GM12878 (cell line): ENCODE results near the gene PHACTR1. TPM values are rescaled to one million over a fixed set of nuclear protein-coding genes. Genes with fewer than 3 reads are reported as not detected.
"Not testable (repeated sequence)": the region's sequence is repeated elsewhere in the genome, so short reads cannot be mapped to it uniquely, and the experiment has no call there.

ENCODE experiments used
- ATAC-seq: fragments of 200-7000 bp; cut with Tn5 transposase; 3 replicates; pipeline ENCODE4 v1.9.1; 2020; ENCODE audit warnings: mild to moderate bottlenecking, moderate library complexity
- BruUV-seq: library from RNA; stranded (reverse); fragments of 400-500 nt; replicated peaks from 2 replicates; lab custom pipeline; 2021; lab: Mats Ljungman, UMichigan
- CTCF ChIA-PET: fragments of 300-600 bp; sonication (Branson Sonifier 250); formaldehyde crosslinking; extraction: SDS; loops from one replicate; lab custom pipeline; 2021; ENCODE audit warnings: inconsistent platforms; lab: Yijun Ruan, JAX
- POLR2A ChIA-PET: fragments of 350-600 bp; formaldehyde crosslinking; extraction: SDS; loops from one replicate; lab custom pipeline; 2021; ENCODE audit warnings: inconsistent platforms; lab: Charles Lee
- RAD21 ChIA-PET: fragments of 300-600 bp; sonication (Branson Sonifier 250); formaldehyde crosslinking; loops from one replicate; lab custom pipeline; 2023; ENCODE audit warnings: antibody characterized with exemption; ENCODE audit not compliant: unreplicated experiment; lab: Charles Lee
- SMC1A ChIA-PET: fragments of 300-600 bp; sonication (Branson Sonifier 250); formaldehyde crosslinking; loops from one replicate; lab custom pipeline; 2023; ENCODE audit not compliant: unreplicated experiment, uncharacterized antibody; lab: Charles Lee
- DNase-seq: peaks from one replicate; pipeline ENCODE4 v3.0.0-alpha.2; 2011; ENCODE audit warnings: low read depth, low spot score
- FAIRE-seq: peaks from 3 replicates; lab custom pipeline; 2011; peaks lifted over from hg19 to GRCh38; lab: Jason Lieb, UNC
- H2AFZ ChIP-seq: 2 replicates; pipeline ENCODE4 v1.6.0; 2011; ENCODE audit warnings: low read depth, low read length, control low read depth; ENCODE audit not compliant: control insufficient read depth
- H3K27ac ChIP-seq: 2 replicates; pipeline ENCODE4 v1.5.1; 2011; ENCODE audit warnings: control low read depth; ENCODE audit not compliant: control insufficient read depth, insufficient read depth
- H3K27me3 ChIP-seq, 2 experiments: replicated peaks in 1 of 2; 2 replicates each; pipeline versions ENCODE4 v1.6.0 to v1.6.1; 2011; ENCODE audit warnings: low read length in 1 of 2; ENCODE audit not compliant: control insufficient read depth in 2 of 2, insufficient read depth in 2 of 2
- H3K36me3 ChIP-seq, 2 experiments: 2 replicates each; pipeline ENCODE4 v1.5.1; 2011; ENCODE audit warnings: low read length in 1 of 2; ENCODE audit not compliant: control insufficient read depth in 2 of 2, insufficient read depth in 2 of 2
- H3K4me1 ChIP-seq: 2 replicates; pipeline ENCODE4 v1.6.1; 2011; ENCODE audit warnings: mild to moderate bottlenecking, low read length, moderate library complexity, mixed read lengths; ENCODE audit not compliant: control insufficient read depth, insufficient read depth
- H3K4me2 ChIP-seq: 2 replicates; pipeline ENCODE4 v1.6.0; 2011; ENCODE audit warnings: control low read depth; ENCODE audit not compliant: control insufficient read depth, insufficient read depth
- H3K4me3 ChIP-seq: fragments of 200-600 bp; sonication (generic); 2 replicates; pipeline ENCODE4 v1.5.1; 2016
- H3K79me2 ChIP-seq: 2 replicates; pipeline ENCODE4 v1.6.0; 2011; ENCODE audit warnings: low read length; ENCODE audit not compliant: control insufficient read depth, insufficient read depth
- H3K9ac ChIP-seq: 2 replicates; pipeline ENCODE4 v1.8.0; 2011; ENCODE audit warnings: low read length, control low read depth, mixed read lengths; ENCODE audit not compliant: control insufficient read depth, insufficient read depth
- H3K9me3 ChIP-seq: replicated peaks from 3 replicates; pipeline ENCODE4 v1.5.1; 2011; ENCODE audit warnings: mild to moderate bottlenecking, low read length; ENCODE audit not compliant: control insufficient read depth, insufficient read depth
- H4K20me1 ChIP-seq: 2 replicates; pipeline ENCODE4 v1.6.0; 2011; ENCODE audit not compliant: control insufficient read depth, insufficient read depth
- GATAD2B ChIP-seq: fragments of 450-650 bp; conservative IDR thresholded peaks from 2 replicates; pipeline ENCODE4 v1.6.1; 2017; ENCODE audit warnings: low read depth, mild to moderate bottlenecking, moderate library complexity
- HCFC1 ChIP-seq: fragments of 150-350 bp; IDR thresholded peaks from 2 replicates; pipeline ENCODE4 v1.6.1; 2014; ENCODE audit warnings: low read length
- TARDBP ChIP-seq: IDR thresholded peaks from 2 replicates; pipeline ENCODE4 v1.6.1; 2016; ENCODE audit warnings: borderline replicate concordance
- WGBS: methylation state at CpG from one replicate; pipeline ENCODE4 v1.1.6; 2016; ENCODE audit warnings: low lambda C conversion rate; ENCODE audit not compliant: insufficient replicate concordance, insufficient coverage; ENCODE audit errors: missing lambda C conversion rate; 5-methylcytosine and 5-hydroxymethylcytosine counted together
- in situ Hi-C: fragments of 300-500 bp; cut with MboI; formaldehyde crosslinking; loops from 9 replicates; pipeline ENCODE4 v1.14.3; 2018; ENCODE audit warnings: mixed read lengths
- intact Hi-C: fragments of 100-400 bp; cut with micrococcal nuclease; formaldehyde crosslinking; loops from one replicate; pipeline ENCODE4 v1.14.2; 2022; ENCODE audit not compliant: unreplicated experiment
- polyA plus RNA-seq, 11 experiments: library from polyadenylated mRNA; depleted of rRNA in 4 of 11; unstranded in 6 of 11; stranded (reverse) in 5 of 11; fragments of >200 nt; fragmentation: Nextera tagmentation in 4 of 11; fragmentation: Illumina TruSeq in 1 of 11; extraction: Ambion mirVana in 4 of 11; extraction: Trizol in 1 of 11; gene quantifications; 1 replicate in 1 of 11; 2 replicates in 10 of 11; pipeline versions ENCODE4 v1.2.1 to v1.2.3, GENCODE V29; 2011 to 2016; ENCODE audit warnings: inconsistent platforms in 2 of 11, missing spikeins in 2 of 11, low read depth in 1 of 11
- total RNA-seq, 4 experiments: library from RNA; depleted of rRNA in 3 of 4; stranded (reverse); fragments of >200 nt in 3 of 4; fragmentation: Illumina TruSeq in 1 of 4; extraction: Trizol in 1 of 4; gene quantifications; 2 replicates each; pipeline versions ENCODE4 v1.2.1 to v1.2.3, GENCODE V29; 2013 to 2021
- TF ChIP-seq, protein P1 (sequence below): fragments of 450-650 bp; IDR thresholded peaks from 2 replicates; pipeline ENCODE4 v1.6.1; 2017; ENCODE audit warnings: borderline replicate concordance
- TF ChIP-seq, protein P2 (sequence below): IDR thresholded peaks from 2 replicates; pipeline ENCODE4 v1.6.1; 2012; ENCODE audit warnings: low read depth, low read length, improper control_type of control experiment
- TF ChIP-seq, protein P3 (sequence below): IDR thresholded peaks from 2 replicates; pipeline ENCODE4 v1.6.1; 2012; ENCODE audit warnings: improper control_type of control experiment, low read depth, low read length; ENCODE audit not compliant: insufficient replicate concordance

The PHACTR1 gene
- total and polyA plus RNA-seq, 10 of the 15 experiments (the other 5 are each of a cell fraction or from before 2014, with no cell fraction given) = 34.2 to 94.6 (median 62.3) TPM

DNA sequence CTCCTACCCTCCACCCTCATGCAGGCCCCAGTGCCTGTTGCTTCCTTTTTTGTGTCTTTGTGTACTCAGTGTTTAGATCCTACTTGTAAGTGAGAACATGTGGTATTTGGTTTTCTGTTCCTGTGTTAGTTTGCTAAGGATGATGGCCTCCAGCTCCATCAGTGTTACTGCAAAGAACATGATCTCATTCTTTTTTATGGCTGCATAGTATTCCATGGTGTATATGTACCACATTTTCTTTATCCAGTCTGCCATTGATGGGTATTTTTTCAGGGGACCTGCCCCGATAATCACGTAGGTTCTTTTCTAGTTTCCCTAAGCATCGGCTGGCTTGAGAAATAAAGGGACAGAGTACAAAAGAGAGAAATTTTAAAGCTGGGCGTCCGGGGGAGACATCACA is 527.2 kb downstream of the PHACTR1 start:
- FAIRE-seq, intact Hi-C loops: not testable (repeated sequence)
- CTCF ChIA-PET = interaction anchor here (1.3 to 1.5 kb wide), 3 partner anchors 8 to 16 kb away, joined by 3 to 6 read pairs (median 5); no protein-coding TSS in a partner anchor

DNA sequence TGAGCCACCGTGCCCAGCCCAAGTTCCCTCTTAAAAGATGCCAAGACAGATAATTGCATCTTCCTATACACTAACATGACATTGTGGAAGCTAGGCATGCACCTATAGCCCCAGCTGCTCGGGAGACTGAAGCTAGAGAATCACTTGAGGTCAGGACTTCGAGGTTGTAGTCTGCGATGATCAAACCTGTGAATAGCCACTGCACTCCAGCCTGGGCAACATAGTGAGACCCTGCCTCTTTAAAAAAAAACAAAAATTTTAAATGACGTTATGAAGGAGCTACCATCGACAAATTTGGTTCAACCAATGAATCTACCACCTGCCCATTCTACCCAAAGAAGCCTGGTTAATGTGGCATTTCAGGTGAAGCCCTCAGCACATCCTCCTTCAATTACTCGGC is 531.1 kb downstream of the PHACTR1 start:
- Histone ChIP-seq H4K20me1 (no peaks in the 10 kb centered on the region), H3K4me3 (no peak overlapping the region), H2AFZ (no peak overlapping the region), H3K27ac (no peak overlapping the region)
- FAIRE-seq = no peak
- ChIA-PET POLR2A (no interaction called here), CTCF (no interaction called here)
- TF ChIP-seq, protein P1, sequence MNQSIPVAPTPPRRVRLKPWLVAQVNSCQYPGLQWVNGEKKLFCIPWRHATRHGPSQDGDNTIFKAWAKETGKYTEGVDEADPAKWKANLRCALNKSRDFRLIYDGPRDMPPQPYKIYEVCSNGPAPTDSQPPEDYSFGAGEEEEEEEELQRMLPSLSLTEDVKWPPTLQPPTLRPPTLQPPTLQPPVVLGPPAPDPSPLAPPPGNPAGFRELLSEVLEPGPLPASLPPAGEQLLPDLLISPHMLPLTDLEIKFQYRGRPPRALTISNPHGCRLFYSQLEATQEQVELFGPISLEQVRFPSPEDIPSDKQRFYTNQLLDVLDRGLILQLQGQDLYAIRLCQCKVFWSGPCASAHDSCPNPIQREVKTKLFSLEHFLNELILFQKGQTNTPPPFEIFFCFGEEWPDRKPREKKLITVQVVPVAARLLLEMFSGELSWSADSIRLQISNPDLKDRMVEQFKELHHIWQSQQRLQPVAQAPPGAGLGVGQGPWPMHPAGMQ = no peak
- TF ChIP-seq GATAD2B (no peak), HCFC1 (no peak), TARDBP (no peak)
- TF ChIP-seq, protein P2, sequence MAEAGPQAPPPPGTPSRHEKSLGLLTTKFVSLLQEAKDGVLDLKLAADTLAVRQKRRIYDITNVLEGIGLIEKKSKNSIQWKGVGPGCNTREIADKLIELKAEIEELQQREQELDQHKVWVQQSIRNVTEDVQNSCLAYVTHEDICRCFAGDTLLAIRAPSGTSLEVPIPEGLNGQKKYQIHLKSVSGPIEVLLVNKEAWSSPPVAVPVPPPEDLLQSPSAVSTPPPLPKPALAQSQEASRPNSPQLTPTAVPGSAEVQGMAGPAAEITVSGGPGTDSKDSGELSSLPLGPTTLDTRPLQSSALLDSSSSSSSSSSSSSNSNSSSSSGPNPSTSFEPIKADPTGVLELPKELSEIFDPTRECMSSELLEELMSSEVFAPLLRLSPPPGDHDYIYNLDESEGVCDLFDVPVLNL = no peak
- TF ChIP-seq, protein P3, sequence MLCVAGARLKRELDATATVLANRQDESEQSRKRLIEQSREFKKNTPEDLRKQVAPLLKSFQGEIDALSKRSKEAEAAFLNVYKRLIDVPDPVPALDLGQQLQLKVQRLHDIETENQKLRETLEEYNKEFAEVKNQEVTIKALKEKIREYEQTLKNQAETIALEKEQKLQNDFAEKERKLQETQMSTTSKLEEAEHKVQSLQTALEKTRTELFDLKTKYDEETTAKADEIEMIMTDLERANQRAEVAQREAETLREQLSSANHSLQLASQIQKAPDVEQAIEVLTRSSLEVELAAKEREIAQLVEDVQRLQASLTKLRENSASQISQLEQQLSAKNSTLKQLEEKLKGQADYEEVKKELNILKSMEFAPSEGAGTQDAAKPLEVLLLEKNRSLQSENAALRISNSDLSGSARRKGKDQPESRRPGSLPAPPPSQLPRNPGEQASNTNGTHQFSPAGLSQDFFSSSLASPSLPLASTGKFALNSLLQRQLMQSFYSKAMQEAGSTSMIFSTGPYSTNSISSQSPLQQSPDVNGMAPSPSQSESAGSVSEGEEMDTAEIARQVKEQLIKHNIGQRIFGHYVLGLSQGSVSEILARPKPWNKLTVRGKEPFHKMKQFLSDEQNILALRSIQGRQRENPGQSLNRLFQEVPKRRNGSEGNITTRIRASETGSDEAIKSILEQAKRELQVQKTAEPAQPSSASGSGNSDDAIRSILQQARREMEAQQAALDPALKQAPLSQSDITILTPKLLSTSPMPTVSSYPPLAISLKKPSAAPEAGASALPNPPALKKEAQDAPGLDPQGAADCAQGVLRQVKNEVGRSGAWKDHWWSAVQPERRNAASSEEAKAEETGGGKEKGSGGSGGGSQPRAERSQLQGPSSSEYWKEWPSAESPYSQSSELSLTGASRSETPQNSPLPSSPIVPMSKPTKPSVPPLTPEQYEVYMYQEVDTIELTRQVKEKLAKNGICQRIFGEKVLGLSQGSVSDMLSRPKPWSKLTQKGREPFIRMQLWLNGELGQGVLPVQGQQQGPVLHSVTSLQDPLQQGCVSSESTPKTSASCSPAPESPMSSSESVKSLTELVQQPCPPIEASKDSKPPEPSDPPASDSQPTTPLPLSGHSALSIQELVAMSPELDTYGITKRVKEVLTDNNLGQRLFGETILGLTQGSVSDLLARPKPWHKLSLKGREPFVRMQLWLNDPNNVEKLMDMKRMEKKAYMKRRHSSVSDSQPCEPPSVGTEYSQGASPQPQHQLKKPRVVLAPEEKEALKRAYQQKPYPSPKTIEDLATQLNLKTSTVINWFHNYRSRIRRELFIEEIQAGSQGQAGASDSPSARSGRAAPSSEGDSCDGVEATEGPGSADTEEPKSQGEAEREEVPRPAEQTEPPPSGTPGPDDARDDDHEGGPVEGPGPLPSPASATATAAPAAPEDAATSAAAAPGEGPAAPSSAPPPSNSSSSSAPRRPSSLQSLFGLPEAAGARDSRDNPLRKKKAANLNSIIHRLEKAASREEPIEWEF = no peak
- TF ChIP-seq, all 136 proteins: peak for 0
- no peaks in the 10 kb centered on the region for H3K27me3 ChIP-seq
- DNase-seq (no peak), ATAC-seq (no peak)
- no peaks in the 10 kb centered on the region for H3K36me3 ChIP-seq
- intact Hi-C loops = no loop called here
- H3K4me2 ChIP-seq = no peak overlapping the region
- no TSS peak for BruUV-seq
- ChIA-PET RAD21 (interaction anchor here (1.4 kb wide), 1 partner anchor 81 kb away, joined by 3 read pairs; no protein-coding TSS in a partner anchor), SMC1A (interaction anchor here (0.6 to 2.5 kb wide), 5 partner anchors 11 to 910 kb away, joined by 3 to 11 read pairs (median 4); no protein-coding TSS in a partner anchor)
- WGBS = 91% methylated on average over 7 of the region's 7 CpGs
- H3K9me3 ChIP-seq = peaks cover 4% of the 10 kb centered on the region; the same call in 1 of the 3 replicates
- no peaks in the 10 kb centered on the region for H3K79me2 ChIP-seq
- no peaks in the 10 kb centered on the region for H3K4me1 ChIP-seq
- no peak overlapping the region for H3K9ac ChIP-seq
- in situ Hi-C loops = no loop called here

More for the DNA sequence above, 527.2 kb downstream of the PHACTR1 start:
- H3K9me3 ChIP-seq, H4K20me1 ChIP-seq, H3K4me2 ChIP-seq, H3K36me3 ChIP-seq, H3K9ac ChIP-seq, H3K79me2 ChIP-seq, in situ Hi-C loops, H3K27me3 ChIP-seq, H3K4me3 ChIP-seq, H2AFZ ChIP-seq, H3K27ac ChIP-seq, H3K4me1 ChIP-seq, ATAC-seq, BruUV-seq, DNase-seq: not testable (repeated sequence)
- RAD21 ChIA-PET = interaction anchor here (0.7 to 1.2 kb wide), 2 partner anchors 15 to 75 kb away, joined by 3 to 4 read pairs; no protein-coding TSS in a partner anchor
- POLR2A ChIA-PET = interaction anchor here (0.6 to 1.4 kb wide), 2 partner anchors 11 to 17 kb away, joined by 3 to 4 read pairs; no protein-coding TSS in a partner anchor
- SMC1A ChIA-PET = interaction anchor here (1.6 to 1.9 kb wide), 2 partner anchors 12 to 32 kb away, joined by 9 to 10 read pairs; no protein-coding TSS in a partner anchor
- WGBS = 94% methylated on average over 5 of the region's 5 CpGs
